ENCODE results near the gene ABCC6. TPM values are rescaled to one million over a fixed set of nuclear protein-coding genes. Genes with fewer than 3 reads are reported as not detected.
A peak's percentile ranks its signal among the peaks of the same experiment; 100 is the strongest.

Gene ABCC6
- total and polyA plus RNA-seq, 2 of the 13 experiments (the other 11 are each of a cell fraction or from before 2014, with no cell fraction given), result 82.4 to 105 TPM

DNA sequence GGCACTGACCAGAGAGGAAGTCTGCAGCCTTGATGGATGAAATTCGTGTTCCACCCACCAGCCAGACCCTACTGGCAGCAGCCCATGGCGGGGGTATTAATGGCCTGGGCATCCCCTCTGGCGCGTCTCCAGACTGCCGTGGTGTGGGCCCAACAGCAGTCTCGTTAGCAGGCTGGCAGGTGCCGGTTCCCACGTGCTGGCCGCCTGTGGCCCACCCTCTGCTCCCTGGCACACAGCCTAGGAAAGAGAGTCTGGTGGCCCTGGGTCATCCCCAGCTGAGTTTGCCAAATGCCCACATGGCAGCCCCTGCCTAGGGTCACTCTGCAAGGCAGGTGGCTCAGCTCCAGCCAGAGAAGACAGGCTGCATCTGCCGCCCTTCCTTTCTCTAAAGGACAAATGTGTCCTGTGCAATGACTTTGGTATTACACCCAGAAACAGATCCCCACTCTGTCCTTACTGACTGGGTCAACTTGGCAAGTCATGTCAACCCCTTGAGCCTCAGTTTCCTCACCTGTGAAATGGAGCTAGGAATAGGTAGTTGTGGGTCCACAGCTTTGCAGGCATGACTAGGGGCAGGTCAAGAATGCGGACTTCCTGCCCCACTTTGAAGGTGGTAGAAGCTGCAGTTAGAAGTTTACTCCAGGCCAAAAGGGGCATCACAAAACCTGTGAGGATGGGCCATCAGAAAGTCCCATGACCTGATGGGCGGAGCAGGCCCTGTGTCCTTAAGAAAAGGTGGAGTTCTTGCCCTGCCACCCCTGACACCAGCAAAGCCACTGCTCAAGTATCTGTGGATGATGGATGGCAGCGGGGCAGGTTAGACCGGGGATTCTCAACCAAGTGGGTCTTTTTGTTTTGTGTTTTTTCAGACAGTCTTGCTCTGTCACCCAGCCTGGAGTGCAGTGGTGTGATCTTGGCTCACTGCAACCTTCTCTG is 76.6 kb downstream of the ABCC6 start (continued):
- TF ChIP-seq GRHL1 (CRISPR knock-in tag; conservative IDR thresholded peaks at IDR 0.05) (no peak), THAP11 (CRISPR knock-in tag; IDR thresholded peaks at IDR 0.05) (no peak), SYNCRIP (IDR thresholded peaks at IDR 0.05; ENCODE audit: insufficient read depth, low read depth, low read length) (no peak), TBX3 (IDR thresholded peaks at IDR 0.05; ENCODE audit: borderline replicate concordance) (no peak), CEBPZ (IDR thresholded peaks at IDR 0.05; ENCODE audit: low read length) (no peak), ZFP41 (CRISPR knock-in tag; IDR thresholded peaks at IDR 0.05; ENCODE audit: borderline replicate concordance) (no peak), ZNF558 (CRISPR knock-in tag; IDR thresholded peaks at IDR 0.05; ENCODE audit: borderline replicate concordance) (no peak), GZF1 (CRISPR knock-in tag; IDR thresholded peaks at IDR 0.05) (no peak), IKZF4 (CRISPR knock-in tag; IDR thresholded peaks at IDR 0.05; ENCODE audit: borderline replicate concordance, low read depth, not compliant biosample characterization) (peak; percentile 52), ZNF550 (CRISPR knock-in tag; IDR thresholded peaks at IDR 0.05; ENCODE audit: borderline replicate concordance) (no peak), SMYD3 (CRISPR knock-in tag; IDR thresholded peaks at IDR 0.05) (no peak), HHEX (CRISPR knock-in tag; IDR thresholded peaks at IDR 0.05) (no peak), EED (CRISPR knock-in tag; IDR thresholded peaks at IDR 0.05) (no peak), NFE2L1 (CRISPR knock-in tag; IDR thresholded peaks at IDR 0.05; ENCODE audit: borderline replicate concordance) (0 out of 2 replicates have a peak, but pooled peaks have one; percentile 14), ZUFSP (CRISPR knock-in tag; IDR thresholded peaks at IDR 0.05; ENCODE audit: borderline replicate concordance) (no peak), SCMH1 (CRISPR knock-in tag; IDR thresholded peaks at IDR 0.05; ENCODE audit: borderline replicate concordance) (no peak), MIXL1 (CRISPR knock-in tag; IDR thresholded peaks at IDR 0.05) (no peak), PHF20 (CRISPR knock-in tag; IDR thresholded peaks at IDR 0.05) (no peak), FOXK1 (CRISPR knock-in tag; IDR thresholded peaks at IDR 0.05; ENCODE audit: borderline replicate concordance, low read depth) (no peak)
- TF ChIP-seq, protein P1, sequence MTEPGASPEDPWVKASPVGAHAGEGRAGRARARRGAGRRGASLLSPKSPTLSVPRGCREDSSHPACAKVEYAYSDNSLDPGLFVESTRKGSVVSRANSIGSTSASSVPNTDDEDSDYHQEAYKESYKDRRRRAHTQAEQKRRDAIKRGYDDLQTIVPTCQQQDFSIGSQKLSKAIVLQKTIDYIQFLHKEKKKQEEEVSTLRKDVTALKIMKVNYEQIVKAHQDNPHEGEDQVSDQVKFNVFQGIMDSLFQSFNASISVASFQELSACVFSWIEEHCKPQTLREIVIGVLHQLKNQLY (CRISPR knock-in tag; IDR thresholded peaks at IDR 0.05), result no peak

All from HepG2 (cell line).